ENCODE measurements around the gene LCE6A. TPM values are rescaled to one million over a fixed set of nuclear protein-coding genes. Genes with fewer than 3 reads are reported as not detected.

LCE6A gene
- total RNA-seq, 1 donor from 2014 or later = not detected

- no peaks in the 10 kb centered on the region for H3K9me3 Mint-ChIP-seq (ENCODE audit: unreplicated experiment)
- H3K27ac Mint-ChIP-seq (ENCODE audit: unreplicated experiment) = no peak overlapping the region
- DNase-seq (ENCODE audit: low spot score) = no peak
- no peaks in the 10 kb centered on the region for H3K4me1 Mint-ChIP-seq (ENCODE audit: unreplicated experiment)
- H3K4me3 Mint-ChIP-seq (ENCODE audit: unreplicated experiment) = no peak overlapping the region
- TF ChIP-seq, protein P1, sequence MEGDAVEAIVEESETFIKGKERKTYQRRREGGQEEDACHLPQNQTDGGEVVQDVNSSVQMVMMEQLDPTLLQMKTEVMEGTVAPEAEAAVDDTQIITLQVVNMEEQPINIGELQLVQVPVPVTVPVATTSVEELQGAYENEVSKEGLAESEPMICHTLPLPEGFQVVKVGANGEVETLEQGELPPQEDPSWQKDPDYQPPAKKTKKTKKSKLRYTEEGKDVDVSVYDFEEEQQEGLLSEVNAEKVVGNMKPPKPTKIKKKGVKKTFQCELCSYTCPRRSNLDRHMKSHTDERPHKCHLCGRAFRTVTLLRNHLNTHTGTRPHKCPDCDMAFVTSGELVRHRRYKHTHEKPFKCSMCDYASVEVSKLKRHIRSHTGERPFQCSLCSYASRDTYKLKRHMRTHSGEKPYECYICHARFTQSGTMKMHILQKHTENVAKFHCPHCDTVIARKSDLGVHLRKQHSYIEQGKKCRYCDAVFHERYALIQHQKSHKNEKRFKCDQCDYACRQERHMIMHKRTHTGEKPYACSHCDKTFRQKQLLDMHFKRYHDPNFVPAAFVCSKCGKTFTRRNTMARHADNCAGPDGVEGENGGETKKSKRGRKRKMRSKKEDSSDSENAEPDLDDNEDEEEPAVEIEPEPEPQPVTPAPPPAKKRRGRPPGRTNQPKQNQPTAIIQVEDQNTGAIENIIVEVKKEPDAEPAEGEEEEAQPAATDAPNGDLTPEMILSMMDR (IDR thresholded peaks at IDR 0.05; ENCODE audit: unreplicated experiment) = no peak
- H3K36me3 Mint-ChIP-seq (ENCODE audit: low read depth, unreplicated experiment) = no peaks in the 10 kb centered on the region
- H3K27me3 Mint-ChIP-seq (ENCODE audit: unreplicated experiment) = peaks cover 2% of the 10 kb centered on the region
Observed at GRCh38 chr1:152879559-152880198, 37.0 kb downstream of the LCE6A start.

DNA sequence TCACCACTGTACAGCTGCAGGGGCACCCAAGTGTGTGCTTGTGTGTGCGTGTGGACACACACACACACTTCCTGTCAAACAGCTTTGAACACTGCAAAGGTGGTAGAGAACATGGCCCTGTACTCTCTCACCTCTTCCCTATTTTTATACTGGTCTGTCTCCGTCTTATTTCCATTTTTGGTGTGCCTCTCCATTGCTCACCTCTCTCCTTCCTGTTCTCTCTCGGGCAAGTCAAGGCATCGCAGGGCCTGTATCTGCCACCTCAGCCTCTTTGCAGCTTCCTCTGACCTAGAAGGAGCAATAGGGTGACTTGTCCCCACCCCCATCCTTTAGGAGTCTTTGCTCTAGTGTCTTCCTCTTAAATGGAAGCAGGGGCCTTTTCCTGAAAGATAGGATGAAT, 37.7 kb downstream of the LCE6A start:
- Mint-ChIP-seq H3K4me1 (ENCODE audit: unreplicated experiment) (no peaks in the 10 kb centered on the region), H3K4me3 (ENCODE audit: unreplicated experiment) (no peak overlapping the region), H3K9me3 (ENCODE audit: unreplicated experiment) (no peaks in the 10 kb centered on the region), H3K27ac (ENCODE audit: unreplicated experiment) (no peak overlapping the region), H3K27me3 (ENCODE audit: unreplicated experiment) (peaks cover 2% of the 10 kb centered on the region), H3K36me3 (ENCODE audit: low read depth, unreplicated experiment) (no peaks in the 10 kb centered on the region)
- TF ChIP-seq, protein P1 (IDR thresholded peaks at IDR 0.05; ENCODE audit: unreplicated experiment) = no peak
- DNase-seq (ENCODE audit: low spot score) = no peak

GRCh38 chr1:152880907-152881306, 38.3 kb downstream of the LCE6A start:
- TF ChIP-seq, protein P1 (IDR thresholded peaks at IDR 0.05; ENCODE audit: unreplicated experiment) = no peak
- Mint-ChIP-seq H3K9me3 (ENCODE audit: unreplicated experiment) (no peaks in the 10 kb centered on the region), H3K4me3 (ENCODE audit: unreplicated experiment) (no peak overlapping the region), H3K4me1 (ENCODE audit: unreplicated experiment) (no peaks in the 10 kb centered on the region), H3K27ac (ENCODE audit: unreplicated experiment) (no peak overlapping the region), H3K36me3 (ENCODE audit: low read depth, unreplicated experiment) (no peaks in the 10 kb centered on the region), H3K27me3 (ENCODE audit: unreplicated experiment) (peaks cover 2% of the 10 kb centered on the region)
- DNase-seq (ENCODE audit: low spot score) = no peak

DNA sequence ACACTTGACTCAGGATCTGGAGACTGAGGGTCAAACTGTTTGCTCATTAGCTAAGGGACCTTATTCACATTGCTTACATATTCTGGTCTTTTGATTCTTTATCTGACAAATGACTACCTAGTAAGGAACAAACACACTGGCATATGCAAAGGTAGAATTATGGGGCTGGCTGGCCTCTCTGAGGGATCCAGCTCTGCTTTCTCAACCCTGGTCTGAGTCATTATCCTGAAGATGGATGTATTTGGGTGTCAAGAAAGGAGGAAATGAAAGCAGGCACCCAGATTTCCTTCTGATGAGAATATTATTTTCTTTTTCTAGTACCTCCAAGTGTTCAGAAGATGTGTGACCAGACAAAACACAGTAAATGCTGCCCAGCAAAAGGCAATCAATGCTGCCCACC, 41.4 kb downstream of the LCE6A start:
- no peak for DNase-seq (ENCODE audit: low spot score)
- Mint-ChIP-seq H3K36me3 (ENCODE audit: low read depth, unreplicated experiment) (no peaks in the 10 kb centered on the region), H3K4me3 (ENCODE audit: unreplicated experiment) (no peak overlapping the region), H3K27me3 (ENCODE audit: unreplicated experiment) (peaks cover 2% of the 10 kb centered on the region), H3K27ac (ENCODE audit: unreplicated experiment) (no peak overlapping the region), H3K9me3 (ENCODE audit: unreplicated experiment) (no peaks in the 10 kb centered on the region), H3K4me1 (ENCODE audit: unreplicated experiment) (no peaks in the 10 kb centered on the region)
- TF ChIP-seq, protein P1 (IDR thresholded peaks at IDR 0.05; ENCODE audit: unreplicated experiment) = no peak

DNA sequence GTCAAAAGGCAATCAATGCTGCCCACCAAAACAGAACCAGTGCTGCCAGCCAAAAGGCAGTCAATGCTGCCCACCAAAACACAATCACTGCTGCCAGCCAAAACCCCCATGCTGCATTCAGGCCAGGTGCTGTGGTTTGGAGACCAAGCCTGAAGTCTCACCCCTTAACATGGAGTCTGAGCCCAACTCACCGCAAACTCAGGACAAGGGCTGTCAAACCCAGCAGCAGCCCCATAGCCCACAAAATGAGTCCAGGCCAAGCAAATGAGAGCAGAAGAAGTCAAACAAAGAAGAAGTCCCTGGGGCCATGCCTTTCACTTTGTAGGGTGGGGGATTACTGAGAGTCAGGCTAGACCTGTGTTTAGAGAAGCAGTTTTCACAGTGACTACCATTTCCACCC, 41.9 kb downstream of the LCE6A start:
- H3K4me1 Mint-ChIP-seq (ENCODE audit: unreplicated experiment) = no peaks in the 10 kb centered on the region
- DNase-seq (ENCODE audit: low spot score) = no peak
- H3K36me3 Mint-ChIP-seq (ENCODE audit: low read depth, unreplicated experiment) = no peaks in the 10 kb centered on the region
- no peaks in the 10 kb centered on the region for H3K9me3 Mint-ChIP-seq (ENCODE audit: unreplicated experiment)
- TF ChIP-seq, protein P1 (IDR thresholded peaks at IDR 0.05; ENCODE audit: unreplicated experiment) = no peak
- no peaks in the 10 kb centered on the region for H3K27me3 Mint-ChIP-seq (ENCODE audit: unreplicated experiment)
- H3K4me3 Mint-ChIP-seq (ENCODE audit: unreplicated experiment) = no peak overlapping the region
- H3K27ac Mint-ChIP-seq (ENCODE audit: unreplicated experiment) = no peak overlapping the region

Data from endothelial cell (in vitro differentiated cells).